Measurements from ENCODE around the gene XRCC6.
"Not testable (repeated sequence)": the region's sequence is repeated elsewhere in the genome, so short reads cannot be mapped to it uniquely, and the experiment has no call there.

Gene XRCC6

DNA sequence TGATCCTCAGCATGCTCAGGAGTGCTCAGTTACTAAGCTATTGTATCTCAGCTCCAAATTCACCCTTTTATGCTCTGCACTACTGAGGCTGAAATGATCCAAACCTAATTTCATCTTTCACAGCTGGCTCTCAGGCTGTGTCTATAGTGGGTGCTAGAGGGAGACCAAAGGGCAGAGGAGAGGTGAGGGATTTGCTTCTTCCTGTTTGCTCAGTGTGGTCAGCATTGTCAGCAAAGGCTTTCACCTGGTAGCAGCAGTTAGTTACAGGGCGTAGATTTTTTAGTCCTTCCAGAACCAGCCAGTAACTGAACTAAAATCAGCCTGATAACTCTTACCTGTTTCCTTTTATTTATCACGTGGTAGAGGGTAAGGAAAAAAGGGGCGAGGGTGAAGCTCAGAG is 33.2 kb downstream of the XRCC6 start:
- DNase-seq = no peak

- peak; percentile 45 for DNase-seq
Observed at GRCh38 chr22:41656556-41656955, 35.5 kb downstream of the XRCC6 start.

- no peak for DNase-seq
Observed at GRCh38 chr22:41657709-41658108, 36.6 kb downstream of the XRCC6 start.

DNA sequence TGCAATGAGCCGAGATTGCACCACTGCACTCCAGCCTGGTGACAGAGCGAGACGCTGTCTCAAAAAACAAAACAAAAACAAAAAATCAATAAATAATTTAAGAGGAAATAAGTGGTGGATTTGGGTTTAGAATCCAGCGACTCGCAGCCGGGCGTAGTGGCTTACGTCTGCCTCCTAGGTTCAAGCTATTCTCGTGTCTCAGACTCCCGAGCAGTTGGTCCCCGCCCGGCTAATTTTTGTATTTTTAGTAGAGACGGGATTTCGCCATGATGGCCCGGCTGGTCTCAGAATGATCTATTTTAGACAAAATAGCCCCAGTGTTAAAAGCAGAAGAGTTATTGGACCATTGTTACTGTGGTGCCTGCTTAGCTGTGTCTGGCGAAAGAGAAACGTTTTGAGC is 37.8 kb downstream of the XRCC6 start:
- DNase-seq = no peak

DNA sequence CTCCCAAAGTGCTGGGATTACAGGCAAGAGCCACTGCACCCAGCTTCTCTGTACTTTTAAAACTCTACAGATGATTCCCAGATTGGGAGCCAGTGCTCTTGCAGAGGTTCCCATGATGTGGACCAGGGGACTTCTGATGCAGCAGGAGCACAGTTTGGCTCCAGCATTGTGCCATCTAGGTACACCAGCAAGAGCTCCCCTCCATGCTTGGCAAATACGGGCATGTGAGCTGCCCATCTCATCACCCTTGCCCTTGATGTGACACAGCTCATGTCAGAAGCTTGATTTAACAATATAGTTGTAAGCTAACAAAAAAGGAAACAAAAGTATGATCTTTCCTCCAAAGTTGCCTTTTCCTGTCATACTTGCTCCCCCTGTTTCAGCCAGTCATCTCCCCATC is 38.8 kb downstream of the XRCC6 start:
- DNase-seq = no peak

GRCh38 chr22:41660416-41660815 is 39.3 kb downstream of the XRCC6 start:
- no peak for DNase-seq

- no peak for DNase-seq
Observed at GRCh38 chr22:41661088-41661487, 40.0 kb downstream of the XRCC6 start.

DNA sequence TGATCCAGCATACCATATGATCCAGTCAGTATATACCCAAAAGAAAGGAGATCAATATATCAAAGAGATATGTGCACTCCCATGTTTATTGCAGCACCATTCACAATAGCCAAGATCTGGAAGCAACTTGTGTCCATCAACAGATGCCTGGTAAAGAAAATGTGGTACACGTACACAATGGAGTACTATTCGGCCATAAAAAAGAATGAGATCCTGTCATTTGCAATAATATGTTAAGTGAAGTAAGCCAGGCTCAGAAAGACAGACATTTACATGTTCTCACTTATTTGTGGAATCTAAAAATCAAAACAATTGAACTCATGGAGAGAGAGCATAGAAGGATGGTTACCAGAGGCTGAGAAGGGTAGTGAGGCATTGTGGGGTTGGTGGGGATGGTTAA is 40.6 kb downstream of the XRCC6 start:
- DNase-seq = no peak

DNA sequence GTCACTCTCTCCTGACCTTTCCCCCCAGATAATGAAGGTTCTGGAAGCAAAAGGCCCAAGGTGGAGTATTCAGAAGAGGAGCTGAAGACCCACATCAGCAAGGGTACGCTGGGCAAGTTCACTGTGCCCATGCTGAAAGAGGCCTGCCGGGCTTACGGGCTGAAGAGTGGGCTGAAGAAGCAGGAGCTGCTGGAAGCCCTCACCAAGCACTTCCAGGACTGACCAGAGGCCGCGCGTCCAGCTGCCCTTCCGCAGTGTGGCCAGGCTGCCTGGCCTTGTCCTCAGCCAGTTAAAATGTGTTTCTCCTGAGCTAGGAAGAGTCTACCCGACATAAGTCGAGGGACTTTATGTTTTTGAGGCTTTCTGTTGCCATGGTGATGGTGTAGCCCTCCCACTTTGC is 42.5 kb downstream of the XRCC6 start:
- not testable (repeated sequence) for DNase-seq

- no peak for DNase-seq
Observed at GRCh38 chr22:41664490-41664889, 43.4 kb downstream of the XRCC6 start.

DNA sequence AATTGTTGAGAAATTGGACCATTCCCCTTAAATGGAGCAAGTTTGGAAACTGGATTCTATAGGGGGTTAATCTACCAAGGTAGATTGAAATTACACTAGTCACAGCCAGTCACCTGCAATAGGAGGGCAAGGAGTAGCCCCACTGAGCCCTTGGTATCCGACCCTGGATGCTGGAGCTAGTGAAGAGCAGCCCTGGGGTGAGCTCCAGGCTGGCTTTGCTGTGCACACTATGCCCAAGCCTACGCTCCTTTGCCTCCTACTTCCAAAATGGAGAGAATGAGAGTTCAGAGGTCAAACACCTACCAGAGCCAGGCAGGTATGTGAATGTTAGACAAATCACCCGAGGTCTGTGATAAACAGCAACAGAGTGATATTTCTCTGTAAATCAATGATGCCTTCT is 43.9 kb downstream of the XRCC6 start:
- DNase-seq = no peak

DNA sequence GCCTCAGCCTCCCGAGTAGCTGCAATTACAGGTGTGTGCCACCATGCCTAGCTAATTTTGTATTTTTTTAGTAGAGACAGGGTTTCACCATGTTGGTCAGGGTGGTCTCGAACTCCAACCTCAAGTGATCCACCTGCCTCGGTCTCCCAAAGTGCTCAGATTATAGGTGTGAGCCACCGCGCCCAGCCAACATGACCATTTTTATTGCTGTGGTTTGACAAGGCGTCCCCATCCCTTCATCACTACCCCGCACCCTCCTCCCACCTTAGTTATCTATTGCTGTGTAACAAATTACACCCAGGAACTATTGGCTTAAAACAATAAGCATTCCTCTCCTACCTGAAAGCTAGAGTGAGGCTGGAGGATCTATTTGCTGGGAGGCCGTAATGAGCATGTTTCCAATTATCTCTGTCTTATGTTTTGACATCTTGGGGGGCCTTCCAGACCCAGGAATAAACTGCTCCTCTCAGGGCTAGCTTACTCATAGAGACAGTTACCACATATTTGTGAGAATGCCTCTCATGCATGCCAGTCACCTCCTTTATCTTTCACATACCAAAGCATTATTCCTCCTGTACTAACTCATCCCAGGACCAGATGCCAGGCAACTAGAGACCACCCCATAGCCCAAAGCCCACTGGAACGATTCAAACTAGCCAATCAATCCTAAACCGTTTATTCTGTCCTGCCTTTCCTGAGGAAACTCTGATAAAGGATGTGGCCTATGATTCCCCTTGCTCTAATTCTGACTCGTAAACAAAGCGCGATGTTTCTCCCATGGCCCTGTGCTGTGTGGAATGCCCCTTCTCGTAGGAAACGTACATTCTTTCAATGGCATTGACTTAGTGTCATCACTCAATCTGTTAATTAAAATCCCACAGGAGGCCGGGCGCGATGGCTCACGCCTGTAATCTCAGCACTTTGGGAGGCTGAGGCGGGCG is 48.1 kb downstream of the XRCC6 start:
- peak; percentile 92 for DNase-seq

DNA sequence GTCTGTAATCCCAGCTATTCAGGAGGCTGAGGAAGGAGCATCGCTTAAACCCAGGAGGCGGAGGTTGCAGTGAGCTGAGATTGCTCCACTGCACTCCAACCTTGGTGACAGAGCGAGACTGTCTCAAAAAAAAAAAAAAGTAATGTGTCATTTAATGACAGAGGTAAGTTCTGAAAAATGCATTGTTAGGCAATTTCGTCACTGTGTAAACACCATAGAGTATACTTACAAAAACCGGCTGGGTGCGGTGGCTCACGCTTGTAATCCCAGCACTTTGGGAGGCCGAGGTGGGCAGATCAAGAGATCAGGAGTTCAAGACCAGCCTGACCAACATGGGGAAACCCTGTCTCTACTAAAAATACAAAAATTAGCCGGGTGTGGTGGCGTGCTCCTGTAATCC is 51.0 kb downstream of the XRCC6 start:
- not testable (repeated sequence) for DNase-seq

- DNase-seq = no peak
Observed at GRCh38 chr22:41672780-41673509, 51.9 kb downstream of the XRCC6 start.

GRCh38 chr22:41674846-41675340 is 53.8 kb downstream of the XRCC6 start:
- DNase-seq = no peak

DNA sequence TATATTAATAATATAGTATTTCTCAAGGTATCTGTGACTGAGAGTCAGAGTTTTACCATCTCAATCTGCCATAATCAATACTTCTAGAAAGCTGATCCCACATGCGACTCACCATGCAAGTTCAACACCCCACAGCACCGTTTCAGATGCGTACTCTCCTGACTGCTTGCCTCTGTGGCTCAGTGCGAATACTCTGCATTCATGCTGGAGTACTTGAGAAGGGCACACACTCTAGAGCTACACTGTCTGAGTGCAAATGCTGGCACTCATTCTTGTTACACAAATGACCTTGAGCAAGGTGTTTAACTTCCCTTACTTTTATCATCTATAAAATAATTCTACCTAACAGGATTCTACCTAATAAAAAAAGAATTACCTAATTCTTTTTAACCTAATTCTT is 55.0 kb downstream of the XRCC6 start:
- DNase-seq = no peak

DNA sequence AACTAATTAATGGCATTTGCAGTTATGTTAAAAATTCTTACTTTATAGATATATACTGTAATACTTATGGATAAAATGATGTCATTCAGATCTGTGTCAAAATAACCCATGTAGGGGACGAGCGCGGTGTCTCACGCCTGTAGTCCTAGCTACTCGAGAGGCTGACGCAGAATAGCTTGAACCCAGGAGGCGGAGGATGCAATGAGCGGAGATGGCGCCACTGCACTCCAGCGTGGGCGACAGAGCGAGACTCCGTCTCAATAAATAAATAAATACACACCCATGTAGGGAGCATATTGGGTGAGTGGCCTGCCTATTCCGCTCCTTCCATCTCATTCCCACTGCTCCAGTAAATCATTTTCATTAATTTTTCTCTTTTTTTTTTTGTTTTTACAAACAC is 60.5 kb downstream of the XRCC6 start:
- DNase-seq = no peak

DNA sequence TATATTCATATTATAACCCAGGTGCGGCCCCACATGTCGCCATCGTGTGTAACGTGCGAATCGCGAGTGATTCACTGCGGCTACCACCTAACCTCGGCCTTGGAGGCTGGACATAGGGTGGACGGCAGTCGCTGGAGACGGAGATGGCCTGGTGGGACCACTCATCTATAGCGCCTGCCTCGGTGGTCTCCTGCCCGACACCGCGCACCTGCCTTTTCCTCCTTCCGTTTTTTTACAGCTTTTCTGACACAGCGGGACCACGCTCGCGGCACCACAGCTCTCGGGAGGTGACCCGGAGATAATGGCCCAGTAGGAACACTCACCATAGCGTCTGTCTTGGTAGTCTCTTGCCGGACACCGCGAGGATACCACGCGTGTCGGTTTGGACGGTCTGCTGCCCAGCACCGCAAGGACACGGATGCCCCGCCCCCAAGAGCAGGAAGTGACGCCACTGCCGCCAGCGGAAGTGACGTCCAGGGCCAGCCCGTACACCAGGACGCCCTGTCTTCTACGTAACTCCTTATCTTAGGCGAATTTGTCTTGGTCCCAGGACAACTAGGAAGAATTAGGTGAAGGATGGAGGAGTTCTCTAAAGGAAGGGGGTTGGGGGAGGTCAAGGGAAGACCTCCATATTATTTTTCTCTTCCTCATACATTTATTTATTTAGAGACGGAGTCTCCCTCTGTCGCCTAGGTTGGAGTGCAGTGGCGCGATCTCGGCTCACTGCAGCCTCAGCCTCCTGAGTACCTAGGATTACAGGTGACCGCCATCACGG is 61.1 kb downstream of the XRCC6 start:
- DNase-seq = peak; percentile 81

GRCh38 chr22:41683052-41683451 is 62.0 kb downstream of the XRCC6 start:
- DNase-seq = no peak

GRCh38 chr22:41683616-41684015 is 62.5 kb downstream of the XRCC6 start:
- DNase-seq = peak; percentile 51

GRCh38 chr22:41684194-41684593 is 63.1 kb downstream of the XRCC6 start:
- no peak for DNase-seq

- not testable (repeated sequence) for DNase-seq
Observed at GRCh38 chr22:41686890-41687289, 65.8 kb downstream of the XRCC6 start.

GRCh38 chr22:41687901-41688364 is 66.8 kb downstream of the XRCC6 start:
- peak; percentile 16 for DNase-seq

Measured in fibroblast of skin of right quadriceps (primary cell).